Heart right ventricle (tissue), 16 donors: ENCODE measurements around the gene COL13A1. TPM values are rescaled to one million over a fixed set of nuclear protein-coding genes. Genes with fewer than 3 reads are reported as not detected.
A peak's percentile ranks its signal among the peaks of the same experiment; 100 is the strongest.

Experiments used
- ATAC-seq, 8 donors: fragments of 200-7000 bp; cut with Tn5 transposase; one replicate each; pipeline ENCODE4 v1.9.1; 2020; ENCODE audit warnings: mild to moderate bottlenecking in 8 of 8, moderate library complexity in 8 of 8, moderate number of reproducible peaks in 1 of 8
- DNase-seq, 2 donors: peaks; one replicate each; pipeline ENCODE4 v3.0.0-alpha.2; 2020
- H3K27ac ChIP-seq, 10 donors: fragments of 200-600 bp; sonication (generic) in 2 of 10; one replicate each; pipeline versions ENCODE4 v1.5.0 to v1.8.0; 2020 to 2022; ENCODE audit warnings: mild to moderate bottlenecking in 3 of 10
- H3K27me3 ChIP-seq, 7 donors: fragments of 200-600 bp; one replicate each; pipeline ENCODE4 v1.8.0; 2021 to 2022; ENCODE audit warnings: mild to moderate bottlenecking in 2 of 7
- H3K36me3 ChIP-seq, 9 donors: fragments of 200-600 bp; sonication (generic) in 1 of 9; one replicate each; pipeline versions ENCODE4 v1.5.0 to v1.8.0; 2020 to 2022; ENCODE audit warnings: mild to moderate bottlenecking in 2 of 9
- H3K4me1 ChIP-seq, 9 donors: fragments of 200-600 bp; sonication (generic) in 1 of 9; one replicate each; pipeline versions ENCODE4 v1.5.0 to v1.8.0; 2020 to 2022; ENCODE audit warnings: mild to moderate bottlenecking in 4 of 9
- H3K4me3 ChIP-seq, 10 donors: fragments of 200-600 bp; sonication (generic) in 2 of 10; one replicate each; pipeline versions ENCODE4 v1.5.0 to v1.8.0; 2020 to 2022; ENCODE audit warnings: mild to moderate bottlenecking in 7 of 10, moderate library complexity in 2 of 10
- H3K9me3 ChIP-seq, 11 donors: fragments of 200-600 bp in 10 of 11; sonication (generic) in 2 of 11; one replicate each; pipeline versions ENCODE4 v1.5.0 to v1.8.0; 2013 to 2022; ENCODE audit warnings: mild to moderate bottlenecking in 2 of 11, control low read depth in 1 of 11, moderate library complexity in 1 of 11
- CTCF ChIP-seq, 9 donors: fragments of 200-600 bp; sonication (generic) in 2 of 9; IDR thresholded peaks; one replicate each; pipeline versions ENCODE4 v1.5.0 to v1.8.0; 2021 to 2022; ENCODE audit warnings: antibody characterized with exemption in 9 of 9, mild to moderate bottlenecking in 5 of 9, moderate library complexity in 1 of 9
- WGBS, 2 donors: extraction: QIAGEN DNeasy Blood & Tissue Kit; methylation state at CpG; one replicate each; pipeline ENCODE4 v1.1.7; 2013; ENCODE audit warnings: inconsistent platforms in 1 of 2; 5-methylcytosine and 5-hydroxymethylcytosine counted together
- intact Hi-C, 10 donors: fragments of 100-400 bp; cut with DNase I; formaldehyde crosslinking; loops; one replicate each; pipeline versions ENCODE4 v1.11.1 to v1.14.2; 2022
- polyA plus RNA-seq, 2 donors: library from polyadenylated mRNA; stranded (reverse); fragments of 200-250 nt; gene quantifications; one replicate each; pipeline ENCODE4 v1.2.3, GENCODE V29; 2013
- total RNA-seq, 10 donors: library from RNA; stranded (reverse); fragmentation: NEBNext Ultra II Directional in 3 of 10; extraction: Animal tissue kit (Norgen Biotek cat#: 25700) in 3 of 10; gene quantifications; one replicate each; pipeline versions ENCODE4 v1.2.1 to v1.2.4, GENCODE V29; 2021 to 2023
- donor health status: Arrhythmogenic right ventricular cardiomyopathy.
- donor health status: ischemic (EF 13 %, LVEDD 7.1; RV severe dilation, severe dysfunction).
- donor health status: healthy with polysubstance abuse.
- donor health status: DM: no; HTN: yes; CAD: no.
- donor health status: DM: no; HTN: no; CAD: no.
- donor health status: ischemic (EF 25% LVEDD 6.9; RV normal size, moderate dysfunction).
- donor health status: ischemic (EF 25% LVEDD 5.7; RV mildly dilated, moderate dysfunction).
- donor health status: healthy.
- donor health status: DM: yes; HTN: yes; CAD: no.
- donor health status: Ischemic cardiomyopathy.
- donor health status: ischemic (EF 35%, LVEDD 5.7; RV mildly dilated, moderate dysfunction).
- donor health status: nonischemic (EF 11% LVEDD 7.7; RV severe dilation, severe dysfunction).
- donor health status: DM: yes; HTN: yes; CAD: no.
- donor health status: PGD.
- donor health status: ischemic (EF 29% LVEDD 5.4; RV normal size, mild dysfunction).
- donor health status: nonischemic (EF 23%, LVEDD 6.1; RV moderate dilation, normal function).

COL13A1 gene
- total and polyA plus RNA-seq, 12 donors, result 0.70 to 6.8 (median 2.7) TPM

- intact Hi-C loops, result no loop called here
- no peaks in the 10 kb centered on the region for H3K9me3 ChIP-seq
- no peaks in the 10 kb centered on the region for H3K36me3 ChIP-seq
- peaks cover 0 to 26% (median 7%) of the 10 kb centered on the region in 9 donors for H3K4me1 ChIP-seq
- H3K27ac ChIP-seq, result no peak overlapping the region
- ATAC-seq, result no peak
- no peak for TF ChIP-seq CTCF (IDR thresholded peaks at IDR 0.05)
- H3K27me3 ChIP-seq, result no peaks in the 10 kb centered on the region
- DNase-seq, result no peak
- WGBS, 2 donors, result 80 to 88% methylated on average over 7 of the region's 7 CpGs
- H3K4me3 ChIP-seq, result no peak overlapping the region
These were observed 155.1 kb downstream of the COL13A1 start for GRCh38 chr10:69956741-69957230.

GRCh38 chr10:69957241-69957885 is 155.7 kb downstream of the COL13A1 start:
- H3K4me3 ChIP-seq, result no peak overlapping the region
- no peaks in the 10 kb centered on the region for H3K27me3 ChIP-seq
- WGBS, 2 donors, result 87 to 88% methylated on average over 7 of the region's 7 CpGs
- peaks cover 0 to 31% (median 7%) of the 10 kb centered on the region in 9 donors for H3K4me1 ChIP-seq
- no peak for DNase-seq
- no peak for TF ChIP-seq CTCF (IDR thresholded peaks at IDR 0.05)
- no peaks in the 10 kb centered on the region for H3K9me3 ChIP-seq
- no peaks in the 10 kb centered on the region for H3K36me3 ChIP-seq
- intact Hi-C loops, result no loop called here
- ATAC-seq, result peak in 1 of 8 donors; percentile 35
- no peak overlapping the region for H3K27ac ChIP-seq

GRCh38 chr10:69957886-69958555 is 156.3 kb downstream of the COL13A1 start:
- intact Hi-C loops, result no loop called here
- TF ChIP-seq CTCF (IDR thresholded peaks at IDR 0.05), result peak; percentile 34 to 82 (median 71)
- H3K9me3 ChIP-seq, result no peaks in the 10 kb centered on the region
- DNase-seq (no peak), ATAC-seq (no peak)
- H3K4me3 ChIP-seq, result no peak overlapping the region
- peaks cover 0 to 31% (median 7%) of the 10 kb centered on the region in 9 donors for H3K4me1 ChIP-seq
- H3K27ac ChIP-seq, result no peak overlapping the region
- WGBS, 2 donors, result 89 to 95% methylated on average over 6 of the region's 6 CpGs
- no peaks in the 10 kb centered on the region for H3K36me3 ChIP-seq
- no peaks in the 10 kb centered on the region for H3K27me3 ChIP-seq

GRCh38 chr10:69958556-69958902 is 156.8 kb downstream of the COL13A1 start:
- intact Hi-C loops, result no loop called here
- no peak for ATAC-seq
- H3K4me1 ChIP-seq, result peaks cover 0 to 31% (median 7%) of the 10 kb centered on the region in 9 donors
- no peaks in the 10 kb centered on the region for H3K9me3 ChIP-seq
- TF ChIP-seq CTCF (IDR thresholded peaks at IDR 0.05), result no peak
- DNase-seq, result no peak
- no peaks in the 10 kb centered on the region for H3K36me3 ChIP-seq
- H3K27me3 ChIP-seq, result no peaks in the 10 kb centered on the region
- H3K4me3 ChIP-seq, result no peak overlapping the region
- no peak overlapping the region for H3K27ac ChIP-seq
